ENCODE results near the gene USP43. TPM values are rescaled to one million over a fixed set of nuclear protein-coding genes. Genes with fewer than 3 reads are reported as not detected.

The USP43 gene
- polyA plus RNA-seq, 2 of the 4 experiments (the other 2 are of a cell fraction), result 3.4 to 4.0 TPM

GRCh38 chr17:9645851-9646545 is 681 bp downstream of the USP43 start (continued):
- TF ChIP-seq HMGXB4 (CRISPR knock-in tag; IDR thresholded peaks at IDR 0.05; ENCODE audit: borderline replicate concordance) (no peak), ESRRA (IDR thresholded peaks at IDR 0.05; ENCODE audit: borderline replicate concordance, low read length) (no peak), MYC (IDR thresholded peaks at IDR 0.05; ENCODE audit: borderline replicate concordance, low read length) (no peak), HOXB13 (CRISPR knock-in tag; IDR thresholded peaks at IDR 0.05; ENCODE audit: low read depth) (no peak), ZFP36 (IDR thresholded peaks at IDR 0.05; ENCODE audit: borderline replicate concordance, partially characterized antibody) (no peak), NFE2L2 (conservative IDR thresholded peaks at IDR 0.05; ENCODE audit: low read length) (no peak)

GRCh38 chr17:9646546-9646885 is 1.2 kb downstream of the USP43 start:
- CTCF ChIA-PET, result interaction anchor here (0.9 to 2.2 kb wide), 15 partner anchors 9 to 282 kb away, joined by 3 to 12 read pairs (median 4); partner anchors contain the start of genes CFAP52 and STX8
- POLR2A ChIA-PET, result interaction anchor here (0.5 to 1.6 kb wide), 8 partner anchors 17 to 282 kb away, joined by 3 to 7 read pairs (median 4); partner anchors contain the start of gene STX8
- DNase-seq (ENCODE audit: low read depth in 1 of 2, low spot score in 1 of 2) (no peak), ATAC-seq (no peak), FAIRE-seq (no peak)
- H3K4me3 ChIP-seq, result peak overlapping the region; percentile 77
- H3K4me2 ChIP-seq, result peak overlapping the region; percentile 84
- H3K27ac ChIP-seq, result peak overlapping the region; percentile 77 to 96
- H3K9me3 ChIP-seq, result no peaks in the 10 kb centered on the region
- 88% methylated on average over 8 of the region's 8 CpGs for WGBS (ENCODE audit: missing lambda C conversion rate)
- H3K4me1 ChIP-seq, result peaks cover 37% of the 10 kb centered on the region
- TF ChIP-seq BHLHE40 (IDR thresholded peaks at IDR 0.05; ENCODE audit: low read depth, low read length) (no peak), SMC3 (IDR thresholded peaks at IDR 0.05) (no peak), HOXB5 (CRISPR knock-in tag; IDR thresholded peaks at IDR 0.05) (no peak), MYC (IDR thresholded peaks at IDR 0.05; ENCODE audit: borderline replicate concordance, low read length) (no peak), HOXA7 (CRISPR knock-in tag; IDR thresholded peaks at IDR 0.05) (no peak), ATOH8 (CRISPR knock-in tag; IDR thresholded peaks at IDR 0.05; ENCODE audit: low read depth) (no peak), CHD2 (IDR thresholded peaks at IDR 0.05; ENCODE audit: low read length, partially characterized antibody) (no peak), EHF (CRISPR knock-in tag; IDR thresholded peaks at IDR 0.05) (no peak), REST (IDR thresholded peaks at IDR 0.05) (no peak), NR3C1 (IDR thresholded peaks at IDR 0.05) (no peak), NFE2L2 (conservative IDR thresholded peaks at IDR 0.05; ENCODE audit: low read length) (no peak), CHD4 (IDR thresholded peaks at IDR 0.05; ENCODE audit: borderline replicate concordance) (no peak), ZC3H11A (IDR thresholded peaks at IDR 0.05) (no peak), KDM5A (IDR thresholded peaks at IDR 0.05) (no peak)

Measured in A549 (cell line).